ENCODE results near the gene FGF9. TPM values are rescaled to one million over a fixed set of nuclear protein-coding genes. Genes with fewer than 3 reads are reported as not detected.

FGF9 gene
- total and polyA plus RNA-seq, 10 of the 15 experiments (the other 5 are each of a cell fraction or from before 2014, with no cell fraction given), result 0.05 to 1.5 (median 0.83) TPM

- CTCF ChIA-PET, result no interaction called here
- ATAC-seq, result no peak
- H2AFZ ChIP-seq (ENCODE audit: control insufficient read depth, low read depth, low read length), result no peak overlapping the region
- no peak overlapping the region for H3K27ac ChIP-seq (ENCODE audit: control insufficient read depth, insufficient read depth)
- no TSS peak for BruUV-seq (replicated peaks)
- H3K79me2 ChIP-seq (ENCODE audit: control insufficient read depth, insufficient read depth, low read length), result no peaks in the 10 kb centered on the region
- H3K4me1 ChIP-seq (ENCODE audit: control insufficient read depth, insufficient read depth, low read length), result peaks cover 3% of the 10 kb centered on the region; the same call in 1 of the 2 replicates
- WGBS (ENCODE audit: insufficient coverage, insufficient replicate concordance, low lambda C conversion rate, missing lambda C conversion rate), result 16% methylated on average over 2 of the region's 2 CpGs
- no peak for FAIRE-seq
- H4K20me1 ChIP-seq (ENCODE audit: control insufficient read depth, insufficient read depth), result no peaks in the 10 kb centered on the region
- no peak overlapping the region for H3K9ac ChIP-seq (ENCODE audit: control insufficient read depth, insufficient read depth, low read length)
- intact Hi-C loops (cut with micrococcal nuclease; ENCODE audit: unreplicated experiment), result no loop called here
- POLR2A ChIA-PET, result no interaction called here
- no peaks in the 10 kb centered on the region for H3K27me3 ChIP-seq (replicated peaks in 1 of 2; ENCODE audit: control insufficient read depth in 2 of 2, insufficient read depth in 2 of 2, low read length in 1 of 2)
- H3K4me2 ChIP-seq (ENCODE audit: control insufficient read depth, insufficient read depth), result no peak overlapping the region
- SMC1A ChIA-PET (ENCODE audit: uncharacterized antibody, unreplicated experiment), result no interaction called here
- no peaks in the 10 kb centered on the region for H3K9me3 ChIP-seq (replicated peaks; ENCODE audit: control insufficient read depth, insufficient read depth, low read length)
- RAD21 ChIA-PET (ENCODE audit: unreplicated experiment), result no interaction called here
- no peaks in the 10 kb centered on the region for H3K36me3 ChIP-seq (ENCODE audit: control insufficient read depth in 2 of 2, insufficient read depth in 2 of 2, low read length in 1 of 2)
- no peak for DNase-seq (ENCODE audit: low read depth, low spot score)
- TF ChIP-seq GABPA (IDR thresholded peaks at IDR 0.05; ENCODE audit: low read depth), result no peak
- TF ChIP-seq RAD21 (IDR thresholded peaks at IDR 0.05; ENCODE audit: insufficient read depth, low read depth, low read length), result no peak
- no peak for TF ChIP-seq PAX5 (IDR thresholded peaks at IDR 0.05; ENCODE audit: borderline replicate concordance, low read depth, low read length)
- H3K4me3 ChIP-seq, result no peak overlapping the region
- in situ Hi-C loops (cut with MboI), result no loop called here
Observed at GRCh38 chr13:21684576-21684975, 13.7 kb downstream of the FGF9 start.

DNA sequence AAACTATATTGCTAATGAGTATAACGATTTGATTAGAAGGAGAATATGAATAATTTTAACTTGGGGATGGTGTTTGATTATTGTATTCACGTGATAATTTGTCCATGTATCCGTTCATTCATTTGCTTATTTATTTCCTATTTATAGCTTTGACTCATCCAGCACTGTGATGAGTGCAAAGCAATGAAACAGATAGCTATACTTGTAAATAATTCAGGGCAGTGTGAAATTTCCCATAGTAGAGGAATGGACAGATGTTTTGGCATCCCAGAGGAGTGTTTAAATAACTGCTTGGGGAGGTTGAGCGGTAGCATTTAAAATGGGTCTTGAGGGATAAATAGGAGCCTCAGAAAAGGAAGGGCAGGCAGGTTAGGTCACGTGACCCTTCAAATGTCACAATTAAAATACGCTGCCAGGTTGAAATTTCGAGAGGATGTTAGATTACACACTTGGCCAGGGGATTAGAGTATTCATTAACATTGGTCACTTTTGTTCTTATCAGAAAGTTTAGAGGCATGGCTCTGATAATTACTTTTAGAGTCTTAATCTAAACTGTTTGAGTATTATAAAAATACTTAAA, 14.7 kb downstream of the FGF9 start:
- no peak overlapping the region for H3K9ac ChIP-seq (ENCODE audit: control insufficient read depth, insufficient read depth, low read length)
- intact Hi-C loops (cut with micrococcal nuclease; ENCODE audit: unreplicated experiment), result no loop called here
- H3K36me3 ChIP-seq (ENCODE audit: control insufficient read depth in 2 of 2, insufficient read depth in 2 of 2, low read length in 1 of 2), result no peaks in the 10 kb centered on the region
- ChIA-PET RAD21 (ENCODE audit: unreplicated experiment) (no interaction called here), CTCF (no interaction called here), POLR2A (no interaction called here), SMC1A (ENCODE audit: uncharacterized antibody, unreplicated experiment) (no interaction called here)
- in situ Hi-C loops (cut with MboI), result no loop called here
- H3K4me1 ChIP-seq (ENCODE audit: control insufficient read depth, insufficient read depth, low read length), result peaks cover 3% of the 10 kb centered on the region; the same call in 1 of the 2 replicates
- ATAC-seq, result no peak
- no peak for FAIRE-seq
- H3K4me2 ChIP-seq (ENCODE audit: control insufficient read depth, insufficient read depth), result no peak overlapping the region
- no TSS peak for BruUV-seq (replicated peaks)
- H4K20me1 ChIP-seq (ENCODE audit: control insufficient read depth, insufficient read depth), result no peaks in the 10 kb centered on the region
- no peak overlapping the region for H3K4me3 ChIP-seq
- no peak overlapping the region for H3K27ac ChIP-seq (ENCODE audit: control insufficient read depth, insufficient read depth)
- WGBS (ENCODE audit: insufficient coverage, insufficient replicate concordance, low lambda C conversion rate, missing lambda C conversion rate), result 48% methylated on average over 7 of the region's 7 CpGs
- H3K9me3 ChIP-seq (replicated peaks; ENCODE audit: control insufficient read depth, insufficient read depth, low read length), result no peaks in the 10 kb centered on the region
- no peaks in the 10 kb centered on the region; a peak in 1 of 4 replicates for H3K27me3 ChIP-seq (replicated peaks in 1 of 2; ENCODE audit: control insufficient read depth in 2 of 2, insufficient read depth in 2 of 2, low read length in 1 of 2)
- no peak for DNase-seq (ENCODE audit: low read depth, low spot score)
- H2AFZ ChIP-seq (ENCODE audit: control insufficient read depth, low read depth, low read length), result no peak overlapping the region
- no peaks in the 10 kb centered on the region for H3K79me2 ChIP-seq (ENCODE audit: control insufficient read depth, insufficient read depth, low read length)
- TF ChIP-seq RAD51 (IDR thresholded peaks at IDR 0.05) (peak; percentile 53; the same call in 1 of the 2 replicates), STAT1 (conservative IDR thresholded peaks at IDR 0.05) (no peak)

Data from GM12878 (cell line).